HG02623 (cell line): ENCODE measurements around the gene CWC15.
"Not testable (repeated sequence)": the region's sequence is repeated elsewhere in the genome, so short reads cannot be mapped to it uniquely, and the experiment has no call there.

Source experiments
- ATAC-seq: cut with Tn5 transposase; IDR thresholded peaks from one replicate; pipeline ENCODE4 v1.9.1; 2021; ENCODE audit warnings: moderate library complexity; ENCODE audit not compliant: unreplicated experiment

Gene CWC15

DNA sequence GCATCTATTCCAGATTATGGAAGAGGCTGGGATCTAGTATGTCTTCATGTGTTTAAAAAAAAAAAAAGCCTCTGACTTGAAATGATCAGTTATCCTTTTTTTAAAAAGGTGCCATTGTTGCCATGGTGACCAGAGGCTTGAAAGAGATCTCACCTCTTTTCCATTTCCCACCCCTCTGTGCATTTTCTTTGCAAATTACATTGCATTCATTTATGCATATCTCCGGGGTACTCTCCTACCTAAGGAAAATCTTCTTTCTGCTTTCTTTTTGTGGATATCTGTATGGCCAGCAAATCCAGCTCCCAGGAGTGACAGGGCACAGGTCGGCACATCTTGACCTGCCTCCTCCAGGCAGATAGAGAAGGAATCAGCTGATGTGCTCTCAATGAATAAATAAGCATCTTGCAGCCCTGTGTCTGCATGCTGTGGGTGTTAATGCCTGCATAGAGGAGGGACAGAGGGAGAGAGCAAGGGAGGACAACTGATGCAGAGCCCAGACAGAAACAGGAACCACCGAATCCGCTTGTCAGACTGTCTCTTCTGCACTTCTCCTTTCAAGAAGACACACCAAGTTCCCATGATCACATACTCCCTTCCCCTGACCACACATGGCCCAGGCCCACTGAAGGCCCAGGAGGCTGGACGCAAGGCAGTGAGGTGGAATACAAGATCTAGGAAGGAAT lies 50.9 kb downstream of the CWC15 start:
- no peak for ATAC-seq

DNA sequence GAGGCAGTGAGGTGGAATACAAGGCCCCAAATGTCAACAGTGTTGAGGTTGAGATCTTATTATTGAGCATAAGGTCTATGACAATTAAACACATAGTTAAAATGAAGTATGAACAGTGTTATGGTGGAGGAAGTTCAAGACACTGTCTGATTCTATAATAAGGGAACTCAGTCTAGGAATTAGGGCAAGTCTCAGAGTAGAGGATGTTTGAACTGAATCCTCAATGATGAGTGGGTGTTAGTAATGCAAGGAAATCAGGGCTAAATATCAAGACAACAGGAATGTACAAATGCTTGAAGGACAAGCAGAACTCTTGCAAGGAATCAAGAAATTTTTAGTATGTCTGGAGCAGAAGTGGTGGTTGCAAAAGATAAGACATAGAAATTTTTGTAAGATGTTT lies 53.0 kb downstream of the CWC15 start:
- ATAC-seq = no peak

DNA sequence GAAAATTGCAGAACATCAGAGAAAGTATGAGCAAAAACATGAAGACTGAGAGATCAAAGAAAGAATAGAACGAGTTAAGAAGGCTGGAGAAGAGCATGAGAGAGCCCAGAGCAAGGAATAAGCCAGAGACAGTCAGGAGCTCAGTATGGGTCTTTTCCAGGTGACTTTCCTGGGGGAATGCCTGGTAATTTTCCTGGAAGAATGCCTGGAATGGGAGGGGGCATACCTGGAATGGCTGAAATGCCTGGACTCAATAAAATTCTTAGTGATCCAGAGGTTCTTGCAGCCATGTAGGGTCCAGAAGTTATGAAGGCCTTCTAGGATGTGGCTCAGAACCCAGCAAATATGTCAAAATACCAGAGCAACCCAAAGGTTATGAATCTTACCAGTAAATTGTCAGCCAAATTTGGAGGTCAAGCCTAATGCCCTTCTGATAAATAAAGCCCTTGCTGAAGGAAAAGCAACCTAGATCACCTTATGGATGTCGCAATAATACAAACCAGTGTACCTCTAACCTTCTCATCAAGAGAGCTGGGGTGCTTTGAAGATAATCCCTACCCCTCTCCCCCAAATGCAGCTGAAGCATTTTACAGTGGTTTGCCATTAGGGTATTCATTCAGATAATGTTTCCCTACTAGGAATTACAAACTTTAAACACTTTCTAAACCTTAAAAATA lies 59.5 kb downstream of the CWC15 start:
- ATAC-seq = not testable (repeated sequence)

DNA sequence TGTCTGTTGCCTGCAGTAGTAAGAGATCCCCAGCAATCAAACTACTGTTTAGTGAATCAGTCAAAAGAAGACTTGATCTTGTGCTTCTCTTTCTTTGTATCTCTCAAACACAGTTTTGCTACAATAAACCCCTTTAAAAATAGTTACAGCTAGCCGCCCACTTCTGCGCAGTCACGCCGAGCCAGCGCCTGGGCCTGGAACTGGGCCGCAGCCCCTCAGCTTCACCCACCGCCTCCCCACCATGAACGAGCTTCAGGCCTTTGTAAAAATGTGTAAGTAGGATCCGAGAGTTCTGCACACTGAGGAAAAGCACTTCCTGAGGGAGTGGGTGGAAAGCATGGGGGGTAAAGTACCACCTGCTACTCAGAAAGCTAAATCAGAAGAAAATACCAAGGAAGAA lies 60.5 kb downstream of the CWC15 start:
- ATAC-seq = no peak
